ENCODE data around the gene MED27. TPM values are rescaled to one million over a fixed set of nuclear protein-coding genes. Genes with fewer than 3 reads are reported as not detected.

Gene MED27
- total RNA-seq, 1 donor from 2014 or later, result 45.0 TPM

DNA sequence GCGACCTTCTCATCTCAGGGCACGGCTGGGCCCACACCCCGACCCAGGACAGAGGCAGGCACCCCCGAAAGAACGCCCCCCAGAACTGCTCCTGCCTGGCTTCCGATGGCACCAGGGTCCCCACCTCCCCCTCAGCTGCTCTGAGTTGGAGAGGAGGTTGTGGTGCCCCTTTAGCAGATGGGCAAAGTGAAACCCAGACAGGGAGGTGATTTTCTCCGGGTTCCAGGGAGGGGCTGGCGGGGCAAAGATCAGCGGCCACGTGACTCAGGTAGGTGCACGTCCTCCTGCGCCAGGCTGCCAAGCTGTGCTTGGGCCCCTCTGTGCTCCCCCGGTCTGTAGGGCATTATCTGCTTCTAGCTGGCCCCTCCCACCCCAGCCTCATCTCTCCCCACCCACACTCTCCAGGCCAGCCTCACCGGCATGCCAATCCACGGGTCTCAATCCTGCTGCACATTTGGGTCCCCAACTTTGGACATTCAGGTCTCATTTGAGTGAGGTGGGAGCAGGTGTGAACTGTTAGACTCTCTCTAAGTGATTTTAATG, 254.6 kb downstream of the MED27 start:
- H3K4me1 Mint-ChIP-seq (ENCODE audit: low read depth, unreplicated experiment), result peaks cover 37% of the 10 kb centered on the region
- peaks cover 3% of the 10 kb centered on the region for H3K27me3 Mint-ChIP-seq (ENCODE audit: unreplicated experiment)
- H3K36me3 Mint-ChIP-seq (ENCODE audit: unreplicated experiment), result no peaks in the 10 kb centered on the region
- H3K4me3 Mint-ChIP-seq (ENCODE audit: unreplicated experiment), result no peak overlapping the region
- TF ChIP-seq, protein P1, sequence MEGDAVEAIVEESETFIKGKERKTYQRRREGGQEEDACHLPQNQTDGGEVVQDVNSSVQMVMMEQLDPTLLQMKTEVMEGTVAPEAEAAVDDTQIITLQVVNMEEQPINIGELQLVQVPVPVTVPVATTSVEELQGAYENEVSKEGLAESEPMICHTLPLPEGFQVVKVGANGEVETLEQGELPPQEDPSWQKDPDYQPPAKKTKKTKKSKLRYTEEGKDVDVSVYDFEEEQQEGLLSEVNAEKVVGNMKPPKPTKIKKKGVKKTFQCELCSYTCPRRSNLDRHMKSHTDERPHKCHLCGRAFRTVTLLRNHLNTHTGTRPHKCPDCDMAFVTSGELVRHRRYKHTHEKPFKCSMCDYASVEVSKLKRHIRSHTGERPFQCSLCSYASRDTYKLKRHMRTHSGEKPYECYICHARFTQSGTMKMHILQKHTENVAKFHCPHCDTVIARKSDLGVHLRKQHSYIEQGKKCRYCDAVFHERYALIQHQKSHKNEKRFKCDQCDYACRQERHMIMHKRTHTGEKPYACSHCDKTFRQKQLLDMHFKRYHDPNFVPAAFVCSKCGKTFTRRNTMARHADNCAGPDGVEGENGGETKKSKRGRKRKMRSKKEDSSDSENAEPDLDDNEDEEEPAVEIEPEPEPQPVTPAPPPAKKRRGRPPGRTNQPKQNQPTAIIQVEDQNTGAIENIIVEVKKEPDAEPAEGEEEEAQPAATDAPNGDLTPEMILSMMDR (IDR thresholded peaks at IDR 0.05; ENCODE audit: partially characterized antibody, unreplicated experiment), result no peak
- H3K27ac Mint-ChIP-seq (ENCODE audit: unreplicated experiment), result no peak overlapping the region
- no peak for DNase-seq
- H3K9me3 Mint-ChIP-seq (ENCODE audit: unreplicated experiment), result peaks cover 5% of the 10 kb centered on the region

DNA sequence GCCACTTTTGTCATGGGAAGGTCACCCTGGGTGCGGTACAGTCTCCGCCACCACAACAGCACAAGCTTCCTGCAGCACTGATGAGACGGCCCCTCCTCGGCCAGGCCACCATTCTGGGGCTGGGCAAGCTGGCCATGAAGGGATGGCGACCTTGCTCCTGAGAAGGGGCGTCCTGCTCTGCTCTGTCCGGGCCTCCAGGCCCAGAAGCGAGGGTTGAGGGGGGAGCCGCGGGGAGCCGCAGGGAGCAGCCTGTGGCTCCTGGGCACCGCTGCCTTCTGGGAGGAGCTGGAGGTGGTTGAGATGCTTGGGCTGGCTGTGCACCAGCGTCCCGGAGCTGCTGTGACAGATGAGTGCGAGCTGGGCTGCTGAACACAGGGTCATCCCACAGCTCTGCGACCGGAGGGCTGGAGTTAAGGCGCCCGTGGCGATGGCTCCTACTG, 255.5 kb downstream of the MED27 start:
- Mint-ChIP-seq H3K27ac (ENCODE audit: unreplicated experiment) (peak overlapping the region; percentile 84), H3K4me1 (ENCODE audit: low read depth, unreplicated experiment) (peaks cover 35% of the 10 kb centered on the region), H3K27me3 (ENCODE audit: unreplicated experiment) (peaks cover 3% of the 10 kb centered on the region), H3K9me3 (ENCODE audit: unreplicated experiment) (peaks cover 5% of the 10 kb centered on the region), H3K4me3 (ENCODE audit: unreplicated experiment) (no peak overlapping the region), H3K36me3 (ENCODE audit: unreplicated experiment) (no peaks in the 10 kb centered on the region)
- TF ChIP-seq, protein P1 (IDR thresholded peaks at IDR 0.05; ENCODE audit: partially characterized antibody, unreplicated experiment), result no peak
- no peak for DNase-seq

DNA sequence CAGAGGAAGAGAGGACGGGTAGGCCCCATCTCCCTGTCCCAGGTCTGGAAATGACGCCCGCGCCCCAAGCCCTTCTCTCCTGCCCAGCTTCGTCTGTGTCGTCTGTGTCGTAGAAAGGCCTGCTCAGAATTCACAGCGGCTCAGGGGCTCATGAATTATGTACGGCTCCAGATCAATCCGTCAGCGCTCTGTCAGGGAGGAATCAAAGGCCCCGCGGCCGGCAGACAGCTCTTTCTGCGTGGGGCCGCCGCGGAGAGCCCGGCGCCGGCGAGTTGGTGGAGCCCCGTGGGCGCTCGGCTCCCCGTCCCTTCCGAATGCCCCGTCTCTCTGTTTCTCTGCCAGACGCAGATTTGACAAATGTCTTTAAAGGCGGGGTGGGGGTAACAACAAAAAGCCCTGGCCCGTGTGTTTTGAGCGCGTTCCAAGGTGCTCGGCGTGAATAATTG, 255.9 kb downstream of the MED27 start:
- H3K36me3 Mint-ChIP-seq (ENCODE audit: unreplicated experiment), result no peaks in the 10 kb centered on the region
- peaks cover 3% of the 10 kb centered on the region for H3K27me3 Mint-ChIP-seq (ENCODE audit: unreplicated experiment)
- TF ChIP-seq, protein P1 (IDR thresholded peaks at IDR 0.05; ENCODE audit: partially characterized antibody, unreplicated experiment), result no peak
- DNase-seq, result peak; percentile 74
- H3K4me3 Mint-ChIP-seq (ENCODE audit: unreplicated experiment), result no peak overlapping the region
- H3K27ac Mint-ChIP-seq (ENCODE audit: unreplicated experiment), result peak overlapping the region; percentile 97
- H3K4me1 Mint-ChIP-seq (ENCODE audit: low read depth, unreplicated experiment), result peaks cover 31% of the 10 kb centered on the region
- H3K9me3 Mint-ChIP-seq (ENCODE audit: unreplicated experiment), result peaks cover 5% of the 10 kb centered on the region

DNA sequence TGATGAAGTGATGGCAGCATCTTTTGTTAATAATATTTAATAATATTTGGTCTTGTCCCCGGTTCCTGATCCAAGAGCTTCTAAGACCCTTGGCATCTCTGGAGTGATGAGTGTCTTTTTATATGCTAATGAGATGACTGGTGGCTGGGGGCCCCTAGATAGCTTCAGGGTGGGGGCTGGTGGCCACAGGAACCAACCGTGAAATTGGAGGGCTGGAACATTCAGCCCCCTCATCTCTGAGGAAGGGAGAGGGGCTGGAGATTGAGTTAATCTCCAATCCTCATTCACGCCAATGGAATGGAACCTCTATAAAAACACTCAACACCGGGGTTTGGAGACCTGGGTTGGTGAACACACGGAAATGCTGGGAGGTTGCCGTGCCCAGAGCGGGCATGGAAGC, 261.6 kb downstream of the MED27 start:
- Mint-ChIP-seq H3K27me3 (ENCODE audit: unreplicated experiment) (peaks cover 3% of the 10 kb centered on the region), H3K9me3 (ENCODE audit: unreplicated experiment) (no peaks in the 10 kb centered on the region), H3K4me1 (ENCODE audit: low read depth, unreplicated experiment) (peaks cover 25% of the 10 kb centered on the region), H3K4me3 (ENCODE audit: unreplicated experiment) (no peak overlapping the region), H3K27ac (ENCODE audit: unreplicated experiment) (no peak overlapping the region), H3K36me3 (ENCODE audit: unreplicated experiment) (no peaks in the 10 kb centered on the region)
- DNase-seq, result no peak
- TF ChIP-seq, protein P1 (IDR thresholded peaks at IDR 0.05; ENCODE audit: partially characterized antibody, unreplicated experiment), result no peak

DNA sequence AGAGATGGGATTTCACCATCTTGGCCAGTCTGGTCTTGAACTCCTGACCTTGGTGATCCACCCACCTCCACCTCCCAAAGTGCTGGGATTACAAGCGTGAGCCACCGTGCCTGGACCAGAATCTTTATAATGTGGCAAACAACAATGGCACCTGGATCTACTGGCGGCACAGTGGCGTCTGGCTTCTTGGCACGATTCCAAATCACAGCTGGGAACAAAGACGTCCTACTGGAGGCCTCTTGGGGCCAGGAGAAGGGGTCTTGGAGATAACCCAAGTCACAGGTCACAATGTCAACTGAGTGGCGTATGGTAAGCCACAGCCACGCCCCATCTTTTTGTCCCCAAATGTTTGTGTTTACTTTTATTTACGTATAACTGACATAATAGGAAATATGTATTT, 262.0 kb downstream of the MED27 start:
- DNase-seq, result no peak
- Mint-ChIP-seq H3K27ac (ENCODE audit: unreplicated experiment) (no peak overlapping the region), H3K9me3 (ENCODE audit: unreplicated experiment) (no peaks in the 10 kb centered on the region), H3K4me3 (ENCODE audit: unreplicated experiment) (no peak overlapping the region), H3K27me3 (ENCODE audit: unreplicated experiment) (peaks cover 3% of the 10 kb centered on the region), H3K4me1 (ENCODE audit: low read depth, unreplicated experiment) (peaks cover 22% of the 10 kb centered on the region), H3K36me3 (ENCODE audit: unreplicated experiment) (no peaks in the 10 kb centered on the region)
- TF ChIP-seq, protein P1 (IDR thresholded peaks at IDR 0.05; ENCODE audit: partially characterized antibody, unreplicated experiment), result no peak

Measured in glutamatergic neuron (in vitro differentiated cells).